Sciatic nerve (tissue), 2 donors: ENCODE data around the gene PRKCH. TPM values are rescaled to one million over a fixed set of nuclear protein-coding genes. Genes with fewer than 3 reads are reported as not detected.

Experiments
- ATAC-seq: fragments of 200-7000 bp; cut with Tn5 transposase; one replicate; pipeline ENCODE4 v1.9.1; 2020; ENCODE audit warnings: mild to moderate bottlenecking, moderate library complexity
- DNase-seq: peaks from one replicate; pipeline ENCODE4 v3.0.0-alpha.2; 2020; ENCODE audit warnings: low spot score
- intact Hi-C: fragments of 100-400 bp; cut with DNase I; formaldehyde crosslinking; loops from one replicate; pipeline ENCODE4 v1.14.2; 2022
- total RNA-seq: library from RNA; stranded (reverse); fragmentation: NEBNext Ultra II Directional; extraction: Animal tissue kit (Norgen Biotek cat#: 25700); gene quantifications from one replicate; pipeline ENCODE4 v1.2.1, GENCODE V29; 2021
- donor health status: DM: no; HTN: no; CAD: no.
- donor health status: DM: no; HTN: no; CAD: no.

PRKCH gene
- total RNA-seq, 1 donor from 2014 or later: 52.9 TPM

DNA sequence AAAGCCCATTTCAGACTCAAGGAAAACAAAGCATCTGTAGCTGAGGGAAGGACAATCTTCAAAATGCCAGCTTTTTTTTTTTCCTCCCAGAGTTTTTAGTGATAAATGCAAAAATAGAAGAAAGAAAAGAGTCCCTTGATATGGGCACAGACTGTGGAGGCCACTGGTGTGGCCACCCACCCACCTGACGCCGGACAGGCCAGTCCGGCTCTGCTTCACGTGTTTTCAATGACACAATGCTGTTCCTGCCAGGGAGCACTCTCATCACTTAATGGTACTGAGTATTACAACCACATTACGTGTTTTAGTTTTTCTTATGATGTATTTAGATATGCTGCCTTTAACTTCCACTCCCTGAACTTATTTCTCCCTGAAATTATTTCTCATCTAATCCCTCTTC, 218.3 kb downstream of the PRKCH start:
- intact Hi-C loops: no loop called here
- DNase-seq: no peak
- no peak for ATAC-seq

DNA sequence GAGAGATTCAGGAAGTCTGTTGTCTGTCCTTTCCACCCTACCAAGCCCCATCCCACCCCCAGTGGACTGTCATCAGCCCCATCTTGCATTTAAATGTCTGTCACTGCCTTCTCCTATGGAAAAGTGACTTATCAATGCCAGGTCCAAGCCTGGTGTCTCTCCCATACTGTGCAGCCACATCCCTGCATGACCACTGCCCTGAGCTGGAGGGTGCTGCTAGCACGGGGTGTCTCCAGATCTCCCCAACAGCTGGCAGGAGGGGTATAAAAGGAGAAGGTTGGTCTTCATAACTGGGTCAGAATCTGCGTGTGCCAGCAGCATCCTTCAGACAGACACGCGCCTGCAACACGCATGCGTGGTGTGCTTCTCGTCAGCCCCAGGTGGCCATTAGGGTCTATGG, 219.6 kb downstream of the PRKCH start:
- intact Hi-C loops: no loop called here
- ATAC-seq (no peak), DNase-seq (no peak)

DNA sequence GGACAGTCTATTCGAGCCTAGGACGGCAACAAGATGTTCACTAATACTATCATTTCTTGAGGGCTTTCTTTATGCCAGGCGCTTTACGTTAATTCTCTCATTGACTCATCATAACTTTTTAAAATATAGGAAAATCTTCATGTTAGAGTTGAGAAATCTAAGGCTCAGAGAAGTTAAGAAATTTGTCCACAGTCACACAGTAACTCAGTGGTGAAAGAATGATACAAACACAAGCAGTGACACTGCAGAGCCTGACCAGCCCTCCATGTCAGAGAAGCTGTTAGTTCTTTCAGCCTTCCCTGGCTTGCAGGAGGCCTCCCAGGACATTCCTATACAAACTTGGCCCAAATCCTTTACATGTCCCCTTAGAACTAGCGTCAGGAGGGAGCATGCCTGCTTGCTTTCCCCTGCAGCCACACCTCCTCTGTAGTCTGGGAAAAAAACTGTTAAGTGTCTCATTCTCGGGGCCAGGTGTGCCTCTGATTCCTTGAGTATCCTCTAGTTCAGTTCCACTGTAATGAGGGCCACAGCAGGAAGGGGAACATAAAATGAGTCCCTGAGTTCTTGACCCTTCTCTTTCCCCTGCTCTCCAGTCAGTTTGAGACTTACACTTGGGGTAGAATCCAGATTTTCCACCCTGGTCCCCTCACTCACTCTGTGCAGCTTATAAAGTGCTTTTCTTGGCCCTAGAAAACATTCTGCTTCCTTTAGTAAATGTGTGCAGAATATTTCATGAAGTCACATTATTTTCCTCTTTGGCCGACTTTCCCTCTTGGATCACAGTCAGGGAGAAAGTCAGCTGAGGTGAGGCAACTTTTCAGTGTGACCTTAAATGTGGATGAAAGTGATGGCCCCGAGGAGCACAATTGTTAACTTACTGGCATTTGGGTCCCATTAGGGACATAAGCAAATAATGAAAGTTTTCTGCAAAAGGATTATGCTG, 221.7 kb downstream of the PRKCH start:
- DNase-seq: no peak
- intact Hi-C loops: no loop called here
- ATAC-seq: peak; percentile 76

DNA sequence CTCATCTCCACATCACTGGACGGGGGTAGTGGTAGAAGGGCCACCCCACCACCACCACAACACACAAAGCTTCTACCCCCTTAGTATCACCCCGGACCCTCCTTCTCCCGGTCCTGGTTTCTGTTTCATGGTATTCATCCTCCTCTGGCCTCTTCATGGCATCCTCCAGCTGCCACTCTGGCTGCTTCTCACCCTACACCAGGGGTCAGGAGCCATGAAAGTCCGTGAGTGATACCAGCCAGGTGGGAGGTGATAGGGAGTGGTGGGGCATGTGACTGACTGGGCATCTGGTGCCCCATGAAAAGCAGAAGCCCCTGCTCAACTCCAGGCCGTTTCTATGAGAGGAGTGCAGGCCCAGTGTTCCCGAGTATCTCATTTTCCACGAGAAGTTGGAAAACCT, 222.6 kb downstream of the PRKCH start:
- ATAC-seq: peak; percentile 25
- intact Hi-C loops: no loop called here
- no peak for DNase-seq

- no peak for DNase-seq
- peak; percentile 74 for ATAC-seq
- intact Hi-C loops: no loop called here
Measured at GRCh38 chr14:61544448-61545330, 223.3 kb downstream of the PRKCH start.

- intact Hi-C loops: no loop called here
- DNase-seq (no peak), ATAC-seq (no peak)
Measured at GRCh38 chr14:61545726-61546455, 224.5 kb downstream of the PRKCH start.

- ATAC-seq: no peak
- no peak for DNase-seq
- intact Hi-C loops: no loop called here
Measured at GRCh38 chr14:61547186-61548069, 226.0 kb downstream of the PRKCH start.

GRCh38 chr14:61549425-61549824, 228.0 kb downstream of the PRKCH start:
- ATAC-seq: no peak
- intact Hi-C loops: no loop called here
- no peak for DNase-seq

GRCh38 chr14:61551384-61551783, 230.0 kb downstream of the PRKCH start:
- DNase-seq (no peak), ATAC-seq (no peak)
- intact Hi-C loops: no loop called here

DNA sequence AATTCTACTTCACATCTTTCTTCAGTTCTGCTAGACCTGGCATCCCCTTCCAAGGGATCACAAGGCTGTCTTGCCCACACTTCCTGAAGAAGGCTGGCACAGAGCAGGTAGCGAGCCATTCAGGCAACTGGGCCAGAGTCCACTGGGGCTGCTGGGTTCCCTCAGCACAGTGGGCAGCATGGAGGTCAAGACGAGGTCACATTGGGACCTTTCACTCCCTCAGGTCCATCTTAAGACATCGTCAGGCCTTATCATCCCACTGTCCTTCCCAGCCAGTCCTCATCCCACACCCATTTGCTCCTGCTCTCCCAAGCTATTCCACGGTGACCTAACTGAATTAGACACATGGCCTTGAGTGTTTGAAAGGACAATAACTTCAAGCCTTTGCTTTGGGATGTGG, 230.9 kb downstream of the PRKCH start:
- DNase-seq: no peak
- no peak for ATAC-seq
- intact Hi-C loops: no loop called here

DNA sequence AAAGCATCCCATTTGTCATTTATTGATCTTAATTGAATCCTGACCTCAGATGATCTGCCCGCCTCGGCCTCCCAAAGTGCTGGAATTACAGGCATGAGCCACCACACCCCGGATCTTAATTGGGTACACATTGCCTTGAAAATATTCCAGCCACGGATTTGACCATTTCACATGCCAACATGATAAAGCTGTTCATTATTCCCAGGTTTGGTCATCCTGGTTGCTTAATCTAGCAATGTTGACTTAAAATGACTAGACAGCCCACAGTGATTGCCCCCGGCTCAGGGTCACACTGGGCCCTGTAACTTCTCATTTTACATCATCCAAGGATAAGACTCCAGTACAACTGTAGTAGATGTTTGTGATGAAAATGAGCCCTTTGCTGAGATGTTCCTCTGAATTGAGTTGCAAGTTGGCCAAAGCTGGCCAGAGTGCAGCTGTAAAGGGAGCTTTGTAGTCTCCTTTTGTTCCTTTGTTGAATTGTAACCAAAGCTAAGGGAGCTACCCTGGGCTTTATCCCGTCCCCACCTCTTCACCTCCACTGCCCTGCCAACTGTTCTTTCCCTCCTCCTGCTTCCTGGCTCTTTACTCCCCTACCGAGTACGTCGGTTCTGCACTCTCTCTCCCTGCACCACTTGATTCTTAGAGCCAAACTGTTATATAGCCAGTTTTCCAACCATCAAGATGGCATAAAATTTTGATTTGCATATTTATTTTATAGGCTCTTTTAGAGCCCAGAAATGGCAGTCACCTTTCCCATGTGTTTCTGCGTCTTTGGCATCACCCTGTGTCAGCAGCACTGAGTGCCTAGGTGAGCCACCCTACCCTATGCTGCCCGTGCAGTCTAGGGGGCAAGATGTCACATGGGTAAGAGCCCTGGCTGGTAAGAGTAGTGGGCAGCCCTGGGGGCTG, 232.6 kb downstream of the PRKCH start:
- peak; percentile 86 for ATAC-seq
- intact Hi-C loops: no loop called here
- no peak for DNase-seq

DNA sequence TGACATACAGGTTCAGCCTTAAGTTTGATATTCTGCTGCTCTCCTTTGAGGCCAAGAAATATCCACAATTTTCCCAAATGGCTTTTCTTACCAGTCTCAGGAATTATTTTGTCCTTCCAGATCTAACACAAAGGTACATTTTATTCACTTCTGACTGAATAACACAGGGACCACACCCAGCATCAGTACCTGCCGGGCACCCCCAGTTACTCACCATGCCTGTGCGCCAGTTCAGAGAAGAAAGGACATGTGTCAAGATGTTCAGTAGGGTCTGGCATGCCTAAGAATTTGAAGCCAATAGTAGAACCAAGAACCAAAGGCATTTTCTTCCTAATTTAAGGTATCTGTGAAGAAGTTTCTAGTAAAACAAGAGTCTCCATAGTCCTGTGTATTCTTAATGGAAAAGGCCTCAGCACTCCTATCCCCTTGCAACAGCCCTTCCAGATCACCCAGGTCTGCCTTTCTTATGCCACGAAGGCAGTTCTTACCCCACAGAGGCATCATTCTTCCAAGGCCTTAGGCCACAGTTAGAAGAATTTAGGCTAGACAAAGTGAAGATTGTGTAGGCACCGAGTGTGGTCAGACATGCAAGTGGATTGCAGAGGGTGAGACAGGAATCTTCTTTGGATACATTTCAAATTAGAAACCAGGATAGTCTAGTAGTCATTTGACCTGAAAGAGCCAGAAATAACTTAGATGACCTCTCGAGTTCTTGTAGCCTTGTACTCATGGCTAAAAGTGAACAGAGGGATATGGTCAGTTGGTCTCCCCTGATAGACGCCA, 233.9 kb downstream of the PRKCH start:
- intact Hi-C loops: no loop called here
- DNase-seq (no peak), ATAC-seq (no peak)

DNA sequence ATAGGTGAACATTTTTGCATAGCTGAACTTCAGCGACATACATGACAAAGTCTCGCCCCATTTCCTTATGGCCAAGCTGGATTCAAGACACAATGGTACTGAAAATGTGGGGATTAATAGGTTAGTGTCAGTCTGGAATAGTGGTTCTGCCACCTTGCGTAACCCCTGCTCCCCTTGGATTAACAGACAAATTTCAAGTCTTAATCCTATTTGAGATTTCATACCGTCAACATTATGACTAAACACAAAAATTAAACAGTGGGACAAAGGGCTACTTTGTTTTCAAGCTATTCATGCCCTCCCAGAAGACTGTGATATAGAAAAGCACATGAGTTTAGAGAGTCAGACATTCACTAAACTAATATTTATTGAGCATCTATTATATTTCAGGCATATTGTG, 235.1 kb downstream of the PRKCH start:
- no peak for ATAC-seq
- no peak for DNase-seq
- intact Hi-C loops: no loop called here

- no peak for DNase-seq
- ATAC-seq: no peak
- intact Hi-C loops: no loop called here
Measured at GRCh38 chr14:61557262-61557661, 235.9 kb downstream of the PRKCH start.

DNA sequence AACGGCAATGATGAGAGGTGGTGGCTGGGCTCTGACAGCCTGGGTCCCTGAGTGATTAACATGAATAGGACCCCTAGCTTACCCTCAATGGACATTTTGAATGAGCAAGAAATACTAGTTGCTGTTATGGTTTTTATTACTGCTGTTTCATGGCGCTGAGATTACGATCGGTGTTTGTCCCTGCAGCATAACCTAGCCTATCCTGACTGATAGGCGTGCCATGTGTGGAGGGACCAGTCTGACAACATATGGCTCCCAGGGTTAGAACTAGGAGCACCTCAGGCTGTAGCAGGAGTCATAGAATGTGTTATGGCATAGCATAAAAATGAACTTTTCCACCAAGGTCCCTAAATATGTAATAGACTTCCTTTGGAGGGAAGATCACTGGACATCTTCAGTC, 236.5 kb downstream of the PRKCH start:
- DNase-seq: no peak
- intact Hi-C loops: no loop called here
- no peak for ATAC-seq

- DNase-seq: no peak
- no peak for ATAC-seq
- intact Hi-C loops: no loop called here
Measured at GRCh38 chr14:61558271-61558670, 236.9 kb downstream of the PRKCH start.
